ENCODE results near the gene ADPRH. TPM values are rescaled to one million over a fixed set of nuclear protein-coding genes. Genes with fewer than 3 reads are reported as not detected.

The ADPRH gene
- total RNA-seq, 1 donor from 2014 or later, result 3.7 TPM

- TF ChIP-seq CTCF (IDR thresholded peaks at IDR 0.05; ENCODE audit: unreplicated experiment), result no peak
- no peak for DNase-seq (ENCODE audit: low spot score, unreplicated experiment)
- Mint-ChIP-seq H3K36me3 (ENCODE audit: insufficient read depth) (no peaks in the 10 kb centered on the region), H3K27ac (no peak overlapping the region), H3K4me1 (ENCODE audit: low read depth) (no peaks in the 10 kb centered on the region), H3K9me3 (ENCODE audit: low read depth) (no peaks in the 10 kb centered on the region), H3K27me3 (peaks cover 5% of the 10 kb centered on the region), H3K4me3 (ENCODE audit: low read depth) (no peak overlapping the region)
These were observed 24.0 kb upstream of the ADPRH start for GRCh38 chr3:119555309-119555735.

- no peak for TF ChIP-seq CTCF (IDR thresholded peaks at IDR 0.05; ENCODE audit: unreplicated experiment)
- Mint-ChIP-seq H3K36me3 (ENCODE audit: insufficient read depth) (no peaks in the 10 kb centered on the region), H3K27ac (no peak overlapping the region), H3K4me3 (ENCODE audit: low read depth) (no peak overlapping the region), H3K27me3 (peaks cover 5% of the 10 kb centered on the region), H3K4me1 (ENCODE audit: low read depth) (no peaks in the 10 kb centered on the region), H3K9me3 (ENCODE audit: low read depth) (no peaks in the 10 kb centered on the region)
- no peak for DNase-seq (ENCODE audit: low spot score, unreplicated experiment)
These were observed 23.4 kb upstream of the ADPRH start for GRCh38 chr3:119555929-119556328.

GRCh38 chr3:119557192-119557876, 22.0 kb upstream of the ADPRH start:
- no peaks in the 10 kb centered on the region for H3K9me3 Mint-ChIP-seq (ENCODE audit: low read depth)

GRCh38 chr3:119557877-119558269, 21.4 kb upstream of the ADPRH start:
- no peak overlapping the region for H3K27ac Mint-ChIP-seq
- H3K36me3 Mint-ChIP-seq (ENCODE audit: insufficient read depth), result no peaks in the 10 kb centered on the region
- DNase-seq (ENCODE audit: low spot score, unreplicated experiment), result no peak
- H3K4me3 Mint-ChIP-seq (ENCODE audit: low read depth), result no peak overlapping the region
- H3K4me1 Mint-ChIP-seq (ENCODE audit: low read depth), result no peaks in the 10 kb centered on the region
- no peaks in the 10 kb centered on the region for H3K9me3 Mint-ChIP-seq (ENCODE audit: low read depth)
- no peak for TF ChIP-seq CTCF (IDR thresholded peaks at IDR 0.05; ENCODE audit: unreplicated experiment)
- peaks cover 5% of the 10 kb centered on the region for H3K27me3 Mint-ChIP-seq

More at GRCh38 chr3:119557192-119557876, 22.0 kb upstream of the ADPRH start:
- H3K4me1 Mint-ChIP-seq (ENCODE audit: low read depth), result no peaks in the 10 kb centered on the region
- no peaks in the 10 kb centered on the region for H3K36me3 Mint-ChIP-seq (ENCODE audit: insufficient read depth)
- TF ChIP-seq CTCF (IDR thresholded peaks at IDR 0.05; ENCODE audit: unreplicated experiment), result no peak
- no peak overlapping the region for H3K27ac Mint-ChIP-seq
- no peak overlapping the region for H3K4me3 Mint-ChIP-seq (ENCODE audit: low read depth)
- H3K27me3 Mint-ChIP-seq, result peaks cover 5% of the 10 kb centered on the region
- DNase-seq (ENCODE audit: low spot score, unreplicated experiment), result no peak

- Mint-ChIP-seq H3K36me3 (ENCODE audit: insufficient read depth) (no peaks in the 10 kb centered on the region), H3K27ac (no peak overlapping the region), H3K27me3 (peaks cover 5% of the 10 kb centered on the region), H3K4me3 (ENCODE audit: low read depth) (no peak overlapping the region), H3K4me1 (ENCODE audit: low read depth) (no peaks in the 10 kb centered on the region), H3K9me3 (ENCODE audit: low read depth) (no peaks in the 10 kb centered on the region)
- DNase-seq (ENCODE audit: low spot score, unreplicated experiment), result no peak
- TF ChIP-seq CTCF (IDR thresholded peaks at IDR 0.05; ENCODE audit: unreplicated experiment), result no peak
These were observed 20.5 kb upstream of the ADPRH start for GRCh38 chr3:119558626-119559317.
